Measurements from ENCODE around the gene TMCO5A.
"Not testable (repeated sequence)": the region's sequence is repeated elsewhere in the genome, so short reads cannot be mapped to it uniquely, and the experiment has no call there.

TMCO5A gene

DNA sequence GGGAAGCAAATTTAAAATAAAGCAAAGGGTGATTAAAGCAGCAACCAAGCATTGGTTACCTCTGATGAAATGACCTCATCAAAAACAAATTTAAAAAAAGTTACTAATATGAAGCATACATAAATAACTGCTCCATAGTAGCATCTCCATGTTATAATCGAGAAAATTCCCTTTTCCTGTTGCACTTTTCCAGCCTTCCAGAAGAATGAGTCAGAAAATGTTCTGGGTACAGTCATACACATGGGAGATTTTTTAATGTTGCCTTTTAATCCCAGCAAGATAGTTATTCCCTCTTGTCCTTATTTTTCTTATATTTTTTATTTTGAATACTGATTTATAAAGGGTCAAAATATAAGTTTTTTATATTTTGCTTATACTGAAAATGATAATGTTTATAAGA, 2.6 kb upstream of the TMCO5A start:
- H3K4me1 ChIP-seq (ENCODE audit: control extremely low read depth in 1 of 4, control insufficient read depth in 4 of 4, insufficient read depth in 4 of 4, low read length in 3 of 4): no peaks in the 10 kb centered on the region
- WGBS (ENCODE audit: insufficient coverage): no CpG with 5 or more reads among the region's 1 CpG
- peaks cover 0 to 2% (median 2%) of the 10 kb centered on the region in 5 experiments for H3K27me3 ChIP-seq (replicated peaks in 2 of 5; ENCODE audit: control insufficient read depth in 4 of 5, insufficient read depth in 5 of 5, low read length in 4 of 5)
- ChIA-PET CTCF (no interaction called here), POLR2A (no interaction called here)
- no peak for DNase-seq
- no peak overlapping the region for H3K4me3 ChIP-seq (ENCODE audit: control insufficient read depth in 1 of 7, extremely low read depth in 1 of 7, insufficient read depth in 4 of 7, low read depth in 2 of 7, low read length in 6 of 7)
- H3K27ac ChIP-seq (ENCODE audit: insufficient read depth in 1 of 2, low read depth in 1 of 2, low read length in 2 of 2, poor library complexity in 1 of 2, severe bottlenecking in 2 of 2): no peak overlapping the region
- no peaks in the 10 kb centered on the region for H3K9me3 ChIP-seq (ENCODE audit: control extremely low read depth in 1 of 5, control insufficient read depth in 4 of 5, insufficient read depth in 2 of 5, low read depth in 1 of 5, low read length in 4 of 5)
- H3K36me3 ChIP-seq (ENCODE audit: control insufficient read depth in 4 of 4, insufficient read depth in 4 of 4, low read length in 3 of 4): no peaks in the 10 kb centered on the region

DNA sequence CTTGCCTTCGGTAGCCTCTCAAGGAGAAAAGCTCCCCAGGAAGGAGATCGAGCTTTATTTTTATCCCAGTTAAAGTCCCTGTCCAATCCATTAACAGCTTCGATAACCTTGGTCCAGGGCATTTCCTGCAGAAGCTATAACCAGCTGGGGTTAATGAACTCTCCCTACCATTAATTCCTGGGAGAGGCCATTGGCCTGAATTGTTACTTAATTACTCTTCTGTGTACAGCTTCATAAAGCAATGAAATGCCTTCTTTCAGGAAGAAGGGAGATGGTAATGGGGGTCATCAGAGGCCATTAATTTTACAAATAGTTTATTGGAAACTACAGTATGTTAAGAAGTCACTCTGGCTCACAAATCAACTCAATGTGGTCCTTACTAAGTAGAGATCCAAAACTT, 1.9 kb upstream of the TMCO5A start:
- 100% methylated on average over 3 of the region's 3 CpGs for WGBS (ENCODE audit: insufficient coverage)
- POLR2A ChIA-PET: no interaction called here
- CTCF ChIA-PET: no interaction called here

DNA sequence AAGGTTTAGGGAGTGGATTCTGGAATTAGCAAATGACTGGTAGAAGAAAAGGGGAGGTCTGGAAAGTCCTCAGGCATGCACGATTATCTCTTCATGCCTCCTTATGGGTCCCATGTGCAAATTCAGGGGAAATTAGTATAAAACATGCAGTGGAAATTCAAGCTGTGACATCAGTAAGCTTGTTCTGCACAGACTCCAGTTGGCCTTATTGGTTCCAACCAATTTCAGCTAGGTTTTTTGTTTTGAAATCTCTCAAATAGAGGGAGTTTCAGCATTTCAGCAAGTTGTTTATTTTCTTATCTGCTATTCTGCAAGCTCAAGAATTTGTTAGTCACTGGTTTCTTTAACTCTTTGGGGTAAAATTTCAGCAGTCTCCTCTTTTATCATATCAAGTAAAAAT, 774 bp upstream of the TMCO5A start:
- no peaks in the 10 kb centered on the region for H3K4me1 ChIP-seq (ENCODE audit: control extremely low read depth in 1 of 4, control insufficient read depth in 4 of 4, insufficient read depth in 4 of 4, low read length in 3 of 4)
- WGBS (ENCODE audit: insufficient coverage): 100% methylated on average over 1 of the region's 1 CpG
- ChIA-PET POLR2A (no interaction called here), CTCF (interaction anchor here (0.6 kb wide), 1 partner anchor 150 kb away, joined by 3 read pairs; no protein-coding TSS in a partner anchor)
- peaks cover 0 to 2% (median 0%) of the 10 kb centered on the region in 5 experiments for H3K27me3 ChIP-seq (replicated peaks in 2 of 5; ENCODE audit: control insufficient read depth in 4 of 5, insufficient read depth in 5 of 5, low read length in 4 of 5)
- no peak for DNase-seq
- H3K27ac ChIP-seq (ENCODE audit: insufficient read depth in 1 of 2, low read depth in 1 of 2, low read length in 2 of 2, poor library complexity in 1 of 2, severe bottlenecking in 2 of 2): no peak overlapping the region
- no peaks in the 10 kb centered on the region for H3K9me3 ChIP-seq (ENCODE audit: control extremely low read depth in 1 of 5, control insufficient read depth in 4 of 5, insufficient read depth in 2 of 5, low read depth in 1 of 5, low read length in 4 of 5)
- H3K4me3 ChIP-seq (ENCODE audit: control insufficient read depth in 1 of 7, extremely low read depth in 1 of 7, insufficient read depth in 4 of 7, low read depth in 2 of 7, low read length in 6 of 7): no peak overlapping the region
- no peaks in the 10 kb centered on the region for H3K36me3 ChIP-seq (ENCODE audit: control insufficient read depth in 4 of 4, insufficient read depth in 4 of 4, low read length in 3 of 4)

More for the DNA sequence above, 1.9 kb upstream of the TMCO5A start:
- Histone ChIP-seq H3K9me3 (ENCODE audit: control extremely low read depth in 1 of 5, control insufficient read depth in 4 of 5, insufficient read depth in 2 of 5, low read depth in 1 of 5, low read length in 4 of 5) (no peaks in the 10 kb centered on the region), H3K27ac (ENCODE audit: insufficient read depth in 1 of 2, low read depth in 1 of 2, low read length in 2 of 2, poor library complexity in 1 of 2, severe bottlenecking in 2 of 2) (no peak overlapping the region), H3K4me3 (ENCODE audit: control insufficient read depth in 1 of 7, extremely low read depth in 1 of 7, insufficient read depth in 4 of 7, low read depth in 2 of 7, low read length in 6 of 7) (no peak overlapping the region), H3K36me3 (ENCODE audit: control insufficient read depth in 4 of 4, insufficient read depth in 4 of 4, low read length in 3 of 4) (no peaks in the 10 kb centered on the region), H3K4me1 (ENCODE audit: control extremely low read depth in 1 of 4, control insufficient read depth in 4 of 4, insufficient read depth in 4 of 4, low read length in 3 of 4) (no peaks in the 10 kb centered on the region), H3K27me3 (replicated peaks in 2 of 5; ENCODE audit: control insufficient read depth in 4 of 5, insufficient read depth in 5 of 5, low read length in 4 of 5) (peaks cover 0 to 2% (median 2%) of the 10 kb centered on the region in 5 experiments)
- no peak for DNase-seq

DNA sequence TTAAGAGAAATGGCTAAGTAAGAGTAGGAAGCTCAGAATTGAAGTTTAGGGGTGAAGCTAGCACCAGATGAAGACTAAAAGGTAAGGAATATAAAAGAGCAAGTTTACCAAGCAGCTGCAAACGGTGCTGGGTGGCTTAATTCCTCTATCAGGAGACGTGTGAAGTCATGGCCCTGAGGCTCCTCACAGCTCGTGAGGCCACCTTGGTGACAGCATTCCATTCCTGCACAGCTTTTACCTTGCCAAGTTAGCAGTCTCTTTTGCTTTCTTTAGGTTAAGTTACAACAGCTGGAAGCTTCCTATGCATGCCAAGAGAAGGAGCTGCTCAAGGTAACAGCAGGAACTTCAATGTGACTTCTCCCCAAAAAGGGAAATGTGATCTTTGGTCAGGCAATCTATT, 6.4 kb downstream of the TMCO5A start:
- WGBS (ENCODE audit: insufficient coverage): 100% methylated on average over 3 of the region's 3 CpGs
- CTCF ChIA-PET: no interaction called here
- POLR2A ChIA-PET: no interaction called here
- no peaks in the 10 kb centered on the region for H3K4me1 ChIP-seq (ENCODE audit: control extremely low read depth in 1 of 4, control insufficient read depth in 4 of 4, insufficient read depth in 4 of 4, low read length in 3 of 4)
- H3K27ac ChIP-seq (ENCODE audit: insufficient read depth in 1 of 2, low read depth in 1 of 2, low read length in 2 of 2, poor library complexity in 1 of 2, severe bottlenecking in 2 of 2): no peak overlapping the region
- no peaks in the 10 kb centered on the region for H3K9me3 ChIP-seq (ENCODE audit: control extremely low read depth in 1 of 5, control insufficient read depth in 4 of 5, insufficient read depth in 2 of 5, low read depth in 1 of 5, low read length in 4 of 5)
- peaks cover 0 to 2% (median 0%) of the 10 kb centered on the region in 5 experiments for H3K27me3 ChIP-seq (replicated peaks in 2 of 5; ENCODE audit: control insufficient read depth in 4 of 5, insufficient read depth in 5 of 5, low read length in 4 of 5)
- H3K36me3 ChIP-seq (ENCODE audit: control insufficient read depth in 4 of 4, insufficient read depth in 4 of 4, low read length in 3 of 4): no peaks in the 10 kb centered on the region
- no peak for DNase-seq
- no peak overlapping the region for H3K4me3 ChIP-seq (ENCODE audit: control insufficient read depth in 1 of 7, extremely low read depth in 1 of 7, insufficient read depth in 4 of 7, low read depth in 2 of 7, low read length in 6 of 7)

DNA sequence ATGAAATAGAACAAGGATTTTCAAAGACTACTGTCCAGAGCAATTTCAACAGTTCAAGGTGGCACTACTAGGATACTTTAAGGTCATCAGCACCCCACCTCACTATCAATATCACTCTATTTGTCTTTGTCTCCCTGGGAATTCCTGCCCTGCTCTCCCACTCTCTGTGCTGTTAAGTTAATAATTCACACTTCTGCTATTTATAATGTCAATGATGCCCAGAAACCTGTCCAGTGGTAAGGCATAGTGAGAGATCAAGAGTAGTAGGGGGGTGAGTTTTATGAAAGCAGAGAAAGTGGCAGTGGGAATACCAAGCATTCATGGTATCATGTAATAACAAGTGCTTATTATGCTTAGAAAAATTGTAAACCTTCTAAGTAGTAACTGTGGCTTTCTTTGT, 7.3 kb downstream of the TMCO5A start:
- Histone ChIP-seq H3K27ac (ENCODE audit: insufficient read depth in 1 of 2, low read depth in 1 of 2, low read length in 2 of 2, poor library complexity in 1 of 2, severe bottlenecking in 2 of 2) (no peak overlapping the region), H3K4me1 (ENCODE audit: control extremely low read depth in 1 of 4, control insufficient read depth in 4 of 4, insufficient read depth in 4 of 4, low read length in 3 of 4) (no peaks in the 10 kb centered on the region), H3K36me3 (ENCODE audit: control insufficient read depth in 4 of 4, insufficient read depth in 4 of 4, low read length in 3 of 4) (no peaks in the 10 kb centered on the region), H3K9me3 (ENCODE audit: control extremely low read depth in 1 of 5, control insufficient read depth in 4 of 5, insufficient read depth in 2 of 5, low read depth in 1 of 5, low read length in 4 of 5) (no peaks in the 10 kb centered on the region), H3K4me3 (ENCODE audit: control insufficient read depth in 1 of 7, extremely low read depth in 1 of 7, insufficient read depth in 4 of 7, low read depth in 2 of 7, low read length in 6 of 7) (no peak overlapping the region), H3K27me3 (replicated peaks in 2 of 5; ENCODE audit: control insufficient read depth in 4 of 5, insufficient read depth in 5 of 5, low read length in 4 of 5) (peaks cover 0 to under 1% (median 0%) of the 10 kb centered on the region in 5 experiments)
- no peak for DNase-seq
- ChIA-PET CTCF (no interaction called here), POLR2A (no interaction called here)

DNA sequence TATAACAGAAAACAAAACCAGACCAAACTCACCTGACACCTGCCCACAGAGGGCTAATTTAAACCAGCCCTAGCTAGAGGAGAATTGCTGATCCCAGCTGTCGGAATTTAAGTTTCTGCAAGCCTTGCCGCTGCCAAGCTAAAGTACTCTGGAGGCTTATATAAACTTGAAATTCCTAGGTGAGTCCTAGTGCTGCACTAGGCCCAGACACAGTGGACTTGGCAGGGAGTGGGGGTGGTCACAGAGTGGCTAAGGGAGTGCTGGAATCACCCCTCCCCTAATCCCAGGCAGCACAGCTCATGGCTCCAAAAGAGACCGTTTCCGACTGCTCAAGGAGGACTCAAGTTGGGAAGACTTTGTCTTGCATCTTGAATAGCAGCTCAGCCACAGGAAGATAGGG, 17.6 kb downstream of the TMCO5A start:
- Histone ChIP-seq H3K36me3 (ENCODE audit: control insufficient read depth in 4 of 4, insufficient read depth in 4 of 4, low read length in 3 of 4) (no peaks in the 10 kb centered on the region), H3K27ac (ENCODE audit: insufficient read depth in 1 of 2, low read depth in 1 of 2, low read length in 2 of 2, poor library complexity in 1 of 2, severe bottlenecking in 2 of 2) (no peak overlapping the region), H3K4me3 (ENCODE audit: control insufficient read depth in 1 of 7, extremely low read depth in 1 of 7, insufficient read depth in 4 of 7, low read depth in 2 of 7, low read length in 6 of 7) (no peak overlapping the region), H3K27me3 (replicated peaks in 2 of 5; ENCODE audit: control insufficient read depth in 4 of 5, insufficient read depth in 5 of 5, low read length in 4 of 5) (no peaks in the 10 kb centered on the region), H3K4me1 (ENCODE audit: control extremely low read depth in 1 of 4, control insufficient read depth in 4 of 4, insufficient read depth in 4 of 4, low read length in 3 of 4) (no peaks in the 10 kb centered on the region), H3K9me3 (ENCODE audit: control extremely low read depth in 1 of 5, control insufficient read depth in 4 of 5, insufficient read depth in 2 of 5, low read depth in 1 of 5, low read length in 4 of 5) (no peaks in the 10 kb centered on the region)
- 100% methylated on average over 4 of the region's 4 CpGs for WGBS (ENCODE audit: insufficient coverage)
- no peak for DNase-seq
- POLR2A ChIA-PET: no interaction called here
- CTCF ChIA-PET: no interaction called here

DNA sequence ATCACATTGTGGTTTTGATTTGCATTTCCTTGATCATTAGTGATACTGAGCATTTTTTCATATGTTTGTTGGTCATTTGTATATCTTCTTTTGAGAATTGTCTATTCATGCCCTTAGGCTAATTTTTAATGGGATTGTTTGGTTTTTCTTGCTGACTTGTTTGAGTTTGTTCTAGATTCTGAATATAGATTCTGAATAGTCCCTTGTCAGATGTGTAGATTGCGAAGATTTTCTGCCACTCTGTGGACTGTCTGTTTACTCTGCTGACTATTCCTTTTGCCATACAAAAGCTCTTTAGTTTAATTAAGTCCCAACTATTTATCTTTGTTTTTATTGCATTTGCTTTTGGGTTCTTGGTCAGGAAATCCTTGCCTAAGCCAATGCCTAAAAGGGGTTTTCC, 26.3 kb downstream of the TMCO5A start:
- POLR2A ChIA-PET; CTCF ChIA-PET; H3K4me3 ChIP-seq (ENCODE audit: control insufficient read depth in 1 of 7, extremely low read depth in 1 of 7, insufficient read depth in 4 of 7, low read depth in 2 of 7, low read length in 6 of 7); H3K9me3 ChIP-seq (ENCODE audit: control extremely low read depth in 1 of 5, control insufficient read depth in 4 of 5, insufficient read depth in 2 of 5, low read depth in 1 of 5, low read length in 4 of 5); H3K4me1 ChIP-seq (ENCODE audit: control extremely low read depth in 1 of 4, control insufficient read depth in 4 of 4, insufficient read depth in 4 of 4, low read length in 3 of 4); H3K36me3 ChIP-seq (ENCODE audit: control insufficient read depth in 4 of 4, insufficient read depth in 4 of 4, low read length in 3 of 4); DNase-seq; H3K27me3 ChIP-seq (replicated peaks in 2 of 5; ENCODE audit: control insufficient read depth in 4 of 5, insufficient read depth in 5 of 5, low read length in 4 of 5); H3K27ac ChIP-seq (ENCODE audit: insufficient read depth in 1 of 2, low read depth in 1 of 2, low read length in 2 of 2, poor library complexity in 1 of 2, severe bottlenecking in 2 of 2): not testable (repeated sequence)
- WGBS (ENCODE audit: insufficient coverage): no CpG with 5 or more reads among the region's 1 CpG
